HTERT RPE-1 (cell line): ENCODE measurements around the gene KBTBD13.
"Not testable (repeated sequence)": the region's sequence is repeated elsewhere in the genome, so short reads cannot be mapped to it uniquely, and the experiment has no call there.

Experiments used
- in situ Hi-C: fragments of 300-500 bp; cut with MboI; formaldehyde crosslinking; loops from 4 replicates; pipeline ENCODE4 v1.14.3; 2020; ENCODE audit warnings: low sequenced_read_pairs

Gene KBTBD13

GRCh38 chr15:65076486-65077290, at the start of gene KBTBD13:
Gene KBTBD13 (plus strand): TSS chr15:65076746. CDS start chr15:65076816, 70 bp downstream.
- in situ Hi-C loops = no loop called here

GRCh38 chr15:65026756-65027155, 49.8 kb upstream of the KBTBD13 start:
- in situ Hi-C loops = no loop called here

DNA sequence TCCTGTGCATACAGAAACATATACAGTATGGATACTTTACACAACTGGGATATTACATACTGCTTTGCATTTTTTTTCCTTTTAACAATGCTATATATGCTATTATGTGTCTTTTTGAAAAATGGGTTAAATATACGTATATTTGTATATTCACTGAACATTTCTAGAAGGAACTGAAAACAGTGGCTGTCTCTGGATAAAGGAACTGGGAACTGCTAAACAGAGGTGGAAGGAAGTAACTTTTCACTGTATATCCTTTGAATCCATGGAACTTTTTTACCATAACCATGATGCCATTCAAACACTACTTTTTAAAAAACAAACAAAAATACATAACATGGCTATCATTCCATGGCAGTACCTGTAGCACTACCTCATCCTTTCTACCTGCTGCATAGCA, 49.0 kb upstream of the KBTBD13 start:
- in situ Hi-C loops = no loop called here

- in situ Hi-C loops = no loop called here
Measured at GRCh38 chr15:65028338-65028737, 48.2 kb upstream of the KBTBD13 start.

DNA sequence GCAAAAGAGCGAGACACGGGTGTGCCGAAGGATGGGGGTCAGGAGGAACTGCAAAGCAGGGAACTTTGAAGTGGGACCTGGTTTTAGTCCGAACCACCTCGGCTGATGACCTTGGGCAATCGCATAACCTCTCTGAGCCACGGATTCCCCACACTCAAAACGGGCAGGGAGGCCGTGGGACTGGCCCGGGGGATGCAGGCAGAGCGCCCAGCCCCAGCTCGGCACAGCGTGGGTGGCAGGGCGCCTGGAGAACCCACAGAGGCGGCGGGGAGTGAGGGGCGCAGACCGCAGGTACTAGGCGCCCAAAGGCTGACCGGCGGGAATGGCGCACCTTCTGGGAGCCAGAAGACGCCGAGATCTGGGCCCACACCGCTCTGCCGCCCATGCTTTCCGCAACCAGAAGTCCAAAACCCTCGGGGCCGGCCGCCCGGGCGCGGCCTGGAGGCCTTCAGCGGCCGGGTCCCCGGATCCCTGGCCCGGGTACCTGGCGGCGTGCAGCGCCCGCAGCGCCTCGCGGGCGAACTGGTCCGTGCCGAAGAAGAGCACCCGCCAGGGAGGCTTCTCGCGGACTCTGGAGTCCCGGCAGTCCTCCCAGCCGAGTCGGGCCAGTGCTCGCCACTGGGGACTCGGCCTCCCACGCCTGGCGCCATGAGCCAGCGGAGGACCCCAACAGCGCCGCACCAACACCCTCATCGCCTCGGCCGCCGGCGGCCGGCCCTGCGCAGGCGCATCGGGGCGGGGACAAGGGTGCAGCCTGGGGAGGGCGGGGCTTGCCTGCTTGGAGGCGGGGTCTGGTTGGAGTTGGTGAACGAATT, 47.4 kb upstream of the KBTBD13 start, which contains the start of gene MTFMT:
TSS of gene MTFMT (minus strand) at position 719 of the 815 bp plus-strand sequence. CDS start at position 693, 26 bp downstream.
- in situ Hi-C loops = no loop called here

DNA sequence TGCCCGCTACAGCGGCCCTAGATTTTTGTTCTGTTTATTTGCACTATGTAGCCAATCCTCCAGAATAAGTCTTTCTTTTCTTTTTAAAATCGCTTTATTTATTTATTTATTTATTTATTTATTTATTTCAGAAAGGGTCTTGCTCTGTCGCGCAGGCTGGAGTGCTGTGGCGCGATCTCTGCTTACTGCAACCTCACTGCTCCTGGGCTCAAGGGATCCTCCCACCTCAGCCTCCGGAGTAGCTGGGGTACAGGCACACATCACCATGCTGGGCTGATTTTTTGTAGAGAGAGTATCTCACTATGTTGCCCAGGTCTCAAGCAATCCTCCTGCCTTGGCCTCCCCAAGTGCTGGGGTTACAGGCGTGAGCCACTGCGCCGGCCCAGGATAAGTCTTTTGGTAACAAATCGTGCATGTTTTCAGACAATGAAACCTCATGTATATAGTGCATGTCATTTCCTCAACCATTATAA, 46.8 kb upstream of the KBTBD13 start:
- in situ Hi-C loops = no loop called here

DNA sequence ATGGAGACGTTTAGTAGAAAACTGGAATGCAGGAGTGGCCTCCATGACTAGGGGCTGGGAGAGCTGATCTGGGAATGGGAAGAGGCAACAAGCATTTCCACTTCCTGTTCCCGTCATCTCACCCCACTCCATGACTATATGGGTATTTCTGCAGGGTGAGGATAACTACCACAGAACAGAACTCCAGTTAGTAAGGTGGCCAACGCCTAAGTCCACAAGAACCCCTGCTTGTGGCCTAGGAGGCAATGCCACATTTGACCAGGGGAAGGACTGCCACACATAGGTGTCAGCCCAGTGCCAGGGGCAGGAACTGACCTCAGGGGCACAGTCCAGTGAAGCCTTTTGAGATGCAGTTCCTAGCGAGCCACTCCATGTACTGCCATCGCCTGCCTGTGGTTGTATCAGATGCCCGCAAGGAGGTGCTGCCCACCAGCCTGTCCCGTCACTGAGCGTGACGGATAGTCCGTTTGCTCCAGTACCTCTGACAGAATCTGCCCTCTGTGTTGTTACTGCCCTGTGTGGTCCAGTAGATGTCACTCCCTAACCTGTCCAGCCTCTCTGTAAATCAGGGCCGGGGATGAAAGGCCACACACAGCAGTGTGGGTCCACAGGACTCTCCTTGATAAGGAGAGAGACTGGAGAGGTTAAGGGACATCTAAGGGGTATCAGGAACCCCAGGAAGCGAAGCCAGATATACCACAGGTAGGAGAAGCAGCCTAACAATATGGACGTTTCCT, 43.6 kb upstream of the KBTBD13 start:
- in situ Hi-C loops = no loop called here

DNA sequence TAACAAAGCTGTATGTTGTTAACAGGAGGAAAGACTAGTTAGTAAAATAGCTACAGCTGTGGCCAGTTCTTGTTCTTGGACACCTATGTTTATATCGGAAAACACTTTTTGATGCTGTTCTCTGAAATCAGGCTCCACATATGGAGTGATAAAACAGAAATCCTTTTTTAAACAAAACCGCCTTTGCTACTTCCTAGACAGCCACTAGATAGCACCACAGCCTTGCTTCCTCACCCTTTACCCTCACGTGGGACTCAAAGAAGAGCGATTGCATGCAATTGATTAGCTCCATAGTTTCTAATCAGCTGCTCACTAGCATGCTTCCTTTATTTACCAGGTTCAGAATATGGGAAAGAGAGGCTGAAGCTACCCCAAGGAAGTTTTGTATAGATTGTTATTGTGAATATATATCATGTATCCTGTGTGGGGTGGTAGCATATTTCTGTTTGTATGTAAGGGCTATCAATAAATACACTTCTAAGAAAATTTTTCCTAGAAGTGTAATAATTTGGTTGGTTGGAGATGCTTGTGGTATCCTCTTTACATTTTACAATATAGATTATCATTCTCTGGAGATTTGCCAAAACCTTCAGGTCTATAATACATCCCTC, 42.8 kb upstream of the KBTBD13 start:
- in situ Hi-C loops = no loop called here

DNA sequence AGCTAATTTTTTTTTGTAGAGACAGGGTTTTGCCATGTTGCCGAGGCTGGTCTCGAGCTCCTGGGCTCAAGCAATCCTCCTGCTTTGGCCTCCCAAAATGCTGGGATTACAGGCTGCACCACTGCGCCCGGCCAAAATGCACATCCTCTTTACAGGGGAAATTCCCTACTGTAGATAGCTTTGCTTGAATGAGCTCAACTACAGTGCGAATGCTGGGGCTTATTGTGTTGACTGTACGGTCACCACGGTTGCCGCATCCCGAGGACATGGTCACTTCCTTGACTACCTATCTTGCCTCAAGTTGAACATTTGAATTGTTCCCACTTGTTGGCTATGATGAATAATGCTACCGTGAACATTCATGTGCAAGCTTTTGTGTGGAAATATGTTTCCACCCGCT, 41.8 kb upstream of the KBTBD13 start:
- in situ Hi-C loops = no loop called here

DNA sequence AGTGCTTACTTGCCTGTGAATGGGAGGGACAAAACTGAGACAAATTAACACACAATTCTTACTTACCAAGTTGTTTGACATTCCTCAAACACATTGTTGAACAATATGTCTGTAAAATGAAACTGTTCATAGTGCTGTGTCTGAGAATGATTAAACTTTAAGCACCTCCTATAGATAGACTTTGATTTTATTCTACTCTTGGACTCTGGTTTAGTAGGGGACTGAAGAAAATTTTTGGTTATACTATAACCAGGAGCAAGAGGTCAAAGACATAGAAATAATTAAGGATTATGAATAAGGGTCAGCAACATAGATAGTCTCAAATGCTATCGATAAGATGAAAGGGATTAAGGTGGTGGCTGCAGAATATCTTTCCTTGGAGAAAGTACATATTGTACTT, 39.2 kb upstream of the KBTBD13 start:
- in situ Hi-C loops = no loop called here

DNA sequence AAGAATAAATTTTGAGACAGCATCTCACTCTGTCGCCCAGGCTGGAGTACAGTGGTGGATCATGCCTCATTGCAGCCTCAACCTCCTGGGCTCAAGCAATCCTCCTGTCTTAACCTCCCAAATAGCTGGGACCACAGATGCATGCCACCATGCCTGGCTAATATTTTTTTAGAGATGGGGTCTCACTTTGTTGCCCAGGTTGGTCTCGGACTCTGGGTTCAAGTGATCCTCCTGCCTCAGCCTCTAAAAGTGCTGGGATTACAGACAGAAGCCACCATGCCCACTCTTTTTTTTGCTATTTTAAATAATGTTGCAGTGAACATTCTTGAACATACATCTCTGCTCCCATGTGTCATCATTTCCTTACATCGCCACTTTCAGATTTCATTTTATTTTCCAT, 38.1 kb upstream of the KBTBD13 start:
- in situ Hi-C loops = no loop called here

DNA sequence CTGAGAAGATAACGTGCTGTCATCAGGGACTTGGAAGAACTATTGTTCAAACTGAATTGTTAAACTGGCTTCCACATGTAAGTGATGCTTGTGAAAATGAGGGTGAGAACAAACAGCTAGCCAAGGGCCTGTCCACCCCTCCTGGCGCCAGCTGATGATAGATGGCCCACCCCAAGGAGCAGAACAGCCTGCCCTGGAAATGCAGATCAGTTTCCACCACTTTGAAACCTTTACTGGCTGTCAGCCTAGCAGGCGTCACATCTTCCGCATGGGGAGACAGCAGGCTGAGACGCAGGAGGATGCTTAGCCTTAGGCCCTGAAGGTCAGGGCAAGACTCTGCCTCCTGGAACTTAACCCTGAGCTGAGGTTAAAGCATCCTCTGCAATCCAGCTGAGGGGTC, 37.7 kb upstream of the KBTBD13 start:
- in situ Hi-C loops = no loop called here

- in situ Hi-C loops = no loop called here
Measured at GRCh38 chr15:65040461-65040860, 36.1 kb upstream of the KBTBD13 start.

DNA sequence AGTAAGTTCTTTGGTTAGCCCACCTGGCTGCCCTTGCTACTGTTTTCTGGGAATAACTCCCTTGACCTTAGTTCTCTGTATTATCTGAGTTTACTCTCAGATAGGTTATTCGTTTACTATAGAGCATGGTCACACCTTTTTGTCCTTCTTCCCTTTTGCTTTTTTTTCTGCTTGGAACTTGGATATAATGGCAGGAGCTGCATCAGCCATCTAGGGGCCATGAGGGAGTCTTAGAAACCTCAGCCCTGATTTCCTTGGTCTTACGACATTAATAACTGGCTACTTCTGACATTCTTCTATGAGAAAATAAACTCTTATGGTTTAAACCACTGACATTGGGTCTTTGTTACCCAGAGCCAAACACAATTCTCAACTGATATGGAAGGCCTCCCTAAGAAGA, 34.8 kb upstream of the KBTBD13 start:
- in situ Hi-C loops = no loop called here

- in situ Hi-C loops = no loop called here
Measured at GRCh38 chr15:65042776-65043327, 33.7 kb upstream of the KBTBD13 start.

- in situ Hi-C loops = not testable (repeated sequence)
Measured at GRCh38 chr15:65044218-65044617, 32.3 kb upstream of the KBTBD13 start.

- in situ Hi-C loops = no loop called here
Measured at GRCh38 chr15:65044724-65045481, 31.6 kb upstream of the KBTBD13 start, which contains the start of gene SLC51B. Gene SLC51B (plus strand): TSS chr15:65045387. CDS start chr15:65050005, 4,618 bp downstream.

DNA sequence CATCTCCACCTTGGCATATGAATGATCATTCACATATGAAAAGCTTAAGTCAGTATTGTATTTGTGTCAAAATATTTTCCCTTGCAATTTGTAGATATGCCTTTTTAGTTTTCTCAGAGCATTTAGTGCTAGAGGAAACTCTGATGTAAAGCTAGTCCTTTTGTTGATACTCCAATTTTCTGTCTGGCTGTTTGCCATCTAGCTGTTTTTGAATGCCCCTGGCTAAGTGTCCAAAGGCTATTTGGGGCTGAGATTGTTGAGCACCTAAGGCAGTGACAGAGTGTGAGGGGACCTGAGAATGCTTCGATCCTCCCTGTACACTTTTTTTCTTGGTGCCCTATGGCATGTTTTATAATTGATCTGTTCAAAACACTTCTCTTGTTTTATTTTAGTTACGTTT, 28.3 kb upstream of the KBTBD13 start:
- in situ Hi-C loops = no loop called here

DNA sequence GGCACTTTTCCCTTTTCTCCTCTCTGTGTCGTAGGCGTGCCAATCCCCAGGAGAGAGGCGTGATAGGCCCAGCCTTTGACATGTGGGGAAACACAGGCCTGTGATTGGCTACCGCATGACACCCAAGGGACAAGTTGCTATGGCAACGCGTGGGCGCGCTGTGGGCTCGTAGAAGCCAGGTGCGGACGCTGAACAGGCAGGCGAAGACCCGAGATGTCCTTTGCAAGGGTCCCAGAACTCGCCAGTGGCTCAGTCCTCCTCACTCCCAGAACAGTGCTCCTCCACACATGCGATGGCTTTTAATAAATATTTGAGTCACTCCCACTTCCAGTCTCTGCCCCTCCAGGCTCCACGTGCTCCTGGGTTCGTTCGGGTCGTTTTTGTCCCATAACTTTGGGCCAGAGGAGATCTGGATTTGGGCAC, 27.1 kb upstream of the KBTBD13 start:
- in situ Hi-C loops = no loop called here

- in situ Hi-C loops = no loop called here
Measured at GRCh38 chr15:65050270-65050669, 26.3 kb upstream of the KBTBD13 start.
